NCI-H146 (cell line): ENCODE data around the gene LRRC45.

Experiments
- DNase-seq: peaks from one replicate; lab custom pipeline; 2025; lab: John Stamatoyannopoulos, UW

The LRRC45 gene

DNA sequence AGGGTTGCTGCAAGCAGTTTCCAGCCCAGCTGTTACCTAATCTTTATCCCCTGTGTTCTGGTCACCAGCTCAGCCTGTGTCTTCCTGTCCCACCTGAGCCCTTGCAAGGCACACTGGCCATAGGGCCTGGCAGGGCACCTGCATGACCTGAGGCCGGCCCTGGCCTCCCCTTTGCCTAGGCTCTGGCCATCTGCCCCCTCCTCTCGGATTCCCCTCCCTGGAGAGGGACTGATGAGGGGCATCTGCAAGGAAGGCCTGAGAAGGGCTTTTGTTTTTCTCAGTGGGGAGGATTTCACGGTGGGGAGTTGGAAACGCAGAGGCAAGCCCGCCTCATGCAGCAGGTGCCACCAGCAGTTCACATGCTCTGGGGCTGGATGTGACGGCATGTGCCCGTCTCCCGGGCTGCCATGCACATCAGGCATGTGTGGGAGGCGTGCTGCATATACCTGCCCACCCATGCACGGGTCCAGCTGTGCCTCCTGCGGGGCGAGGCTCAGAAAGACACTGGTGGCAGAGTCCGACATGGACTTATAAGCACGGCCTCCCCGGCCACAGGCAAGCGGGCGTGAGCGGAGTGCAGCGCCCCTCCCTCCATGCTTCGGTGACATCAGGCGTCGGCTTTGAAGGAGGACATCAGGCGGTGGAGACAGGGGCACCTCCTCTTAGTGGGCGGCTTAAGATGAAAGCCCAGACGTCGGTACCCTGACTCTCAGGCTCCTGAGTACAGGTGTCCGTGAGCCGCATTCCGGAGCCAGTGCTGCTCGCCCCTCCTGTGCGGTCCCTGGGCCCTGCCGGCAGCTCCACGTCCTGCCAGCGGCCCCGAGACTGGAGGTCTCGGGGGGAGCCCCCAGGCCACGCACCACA is 29.1 kb upstream of the LRRC45 start:
- peak; percentile 34 for DNase-seq

GRCh38 chr17:81994593-81995462 is 28.3 kb upstream of the LRRC45 start:
- no peak for DNase-seq

- DNase-seq, result no peak
These were observed 27.5 kb upstream of the LRRC45 start for GRCh38 chr17:81995463-81996231.

- no peak for DNase-seq
These were observed 26.8 kb upstream of the LRRC45 start for GRCh38 chr17:81996232-81996756.

DNA sequence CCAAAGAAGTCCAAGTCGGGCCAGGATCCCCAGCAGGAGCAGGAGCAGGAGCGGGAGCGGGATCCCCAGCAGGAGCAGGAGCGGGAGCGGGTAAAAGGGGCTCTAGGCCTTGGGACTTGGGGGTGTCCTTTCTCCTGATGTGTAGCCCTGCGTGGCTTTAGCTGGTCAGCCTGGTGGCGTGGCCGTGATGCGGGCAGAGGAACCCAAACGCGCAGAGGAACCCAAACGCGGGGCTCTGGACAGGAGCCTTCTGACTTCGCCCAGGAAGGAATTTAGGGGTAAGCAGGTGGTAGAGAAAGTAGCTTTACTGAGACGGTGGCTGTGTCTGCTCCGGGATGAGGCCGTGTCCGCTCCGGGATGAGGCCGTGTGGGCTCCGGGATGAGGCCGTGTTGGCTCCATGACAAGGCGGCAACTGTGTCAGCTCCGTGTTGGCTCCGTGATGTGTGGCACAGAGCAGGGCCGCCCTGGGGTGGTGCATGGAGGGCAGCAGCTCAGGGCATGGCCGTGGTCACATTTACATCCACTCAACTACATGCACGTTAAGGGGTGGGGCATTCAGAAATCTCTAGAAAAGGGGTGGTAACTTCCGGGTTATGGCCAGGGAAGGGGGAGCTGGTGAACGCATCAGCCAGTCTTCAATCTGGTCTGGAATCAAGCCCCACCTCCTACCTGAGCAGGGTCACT is 26.2 kb upstream of the LRRC45 start:
- DNase-seq, result no peak

DNA sequence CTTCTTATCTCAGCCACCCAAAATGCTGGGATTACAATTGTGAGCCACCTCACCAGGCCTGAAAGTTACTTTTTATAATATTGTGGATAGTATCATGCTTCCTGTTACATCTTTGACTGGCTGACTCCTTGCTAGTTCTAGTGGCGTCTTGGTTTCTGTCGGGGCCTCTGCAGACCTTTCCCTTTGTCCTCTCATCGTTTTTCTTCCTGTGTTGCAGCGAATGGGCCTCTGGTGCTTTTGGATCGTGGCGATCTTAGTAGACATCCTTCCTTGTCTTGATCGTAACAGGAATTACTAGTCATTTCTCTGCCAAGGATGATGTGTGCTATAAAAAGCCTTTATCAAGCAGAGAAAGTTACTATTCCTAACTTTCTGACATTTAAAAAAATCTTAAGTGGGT is 24.9 kb upstream of the LRRC45 start:
- DNase-seq, result no peak

DNA sequence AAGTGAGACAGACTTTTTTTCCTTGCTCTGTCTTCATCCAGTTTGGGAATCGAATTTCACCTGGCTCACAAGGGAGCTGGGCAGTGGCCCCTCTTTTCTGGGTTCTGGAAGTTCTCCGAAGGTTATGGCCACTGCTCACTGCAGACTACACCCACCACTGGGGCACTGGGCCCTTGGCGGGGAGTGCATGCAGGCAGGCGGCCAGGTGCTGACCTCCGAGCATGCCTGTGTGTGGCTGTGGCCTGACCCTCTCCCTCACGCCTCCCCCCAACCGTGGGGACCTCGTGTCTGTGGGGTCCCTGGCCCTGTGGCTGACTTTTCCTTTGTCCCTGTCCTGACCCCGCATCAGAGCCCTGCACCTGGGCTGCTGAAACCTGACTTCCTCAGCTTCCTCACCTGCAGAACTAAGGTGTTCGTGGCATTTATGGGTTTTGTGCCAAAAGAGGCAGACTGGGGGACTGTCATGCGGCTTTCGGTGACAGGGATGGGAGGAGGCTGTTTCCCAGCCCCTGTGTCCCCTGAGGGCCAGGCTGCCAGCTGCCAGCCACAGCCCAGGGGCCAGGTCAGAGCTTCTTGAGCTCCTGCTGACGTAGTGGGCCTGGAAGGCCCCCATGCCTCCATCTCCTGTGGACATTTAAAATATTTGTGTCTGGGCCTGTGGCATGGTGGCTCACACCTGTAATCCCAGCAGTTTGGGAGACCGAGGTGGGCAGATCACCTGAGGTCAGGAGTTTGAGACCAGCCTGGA is 24.2 kb upstream of the LRRC45 start:
- DNase-seq, result no peak

DNA sequence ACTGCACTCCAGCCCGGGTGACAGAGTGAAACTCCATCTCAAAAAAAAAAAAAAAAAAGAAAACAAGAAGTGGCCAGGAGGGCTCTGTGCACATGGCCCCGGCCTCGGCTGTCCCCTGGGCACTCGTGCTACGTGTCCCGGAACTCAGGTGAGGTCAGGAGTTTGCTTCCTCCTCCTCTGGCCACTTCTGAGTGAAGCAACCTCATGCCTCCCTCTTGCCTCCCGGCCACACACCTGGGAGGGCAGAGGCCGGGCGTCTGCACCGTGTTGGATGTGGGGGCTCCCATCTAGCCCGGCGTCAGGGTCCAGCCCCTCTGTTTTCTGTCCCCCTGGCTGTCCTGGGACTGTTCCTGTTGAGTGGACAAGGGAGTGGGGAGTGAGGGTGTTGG is 23.5 kb upstream of the LRRC45 start:
- no peak for DNase-seq

GRCh38 chr17:81999976-82000802 is 22.9 kb upstream of the LRRC45 start:
- DNase-seq, result no peak

DNA sequence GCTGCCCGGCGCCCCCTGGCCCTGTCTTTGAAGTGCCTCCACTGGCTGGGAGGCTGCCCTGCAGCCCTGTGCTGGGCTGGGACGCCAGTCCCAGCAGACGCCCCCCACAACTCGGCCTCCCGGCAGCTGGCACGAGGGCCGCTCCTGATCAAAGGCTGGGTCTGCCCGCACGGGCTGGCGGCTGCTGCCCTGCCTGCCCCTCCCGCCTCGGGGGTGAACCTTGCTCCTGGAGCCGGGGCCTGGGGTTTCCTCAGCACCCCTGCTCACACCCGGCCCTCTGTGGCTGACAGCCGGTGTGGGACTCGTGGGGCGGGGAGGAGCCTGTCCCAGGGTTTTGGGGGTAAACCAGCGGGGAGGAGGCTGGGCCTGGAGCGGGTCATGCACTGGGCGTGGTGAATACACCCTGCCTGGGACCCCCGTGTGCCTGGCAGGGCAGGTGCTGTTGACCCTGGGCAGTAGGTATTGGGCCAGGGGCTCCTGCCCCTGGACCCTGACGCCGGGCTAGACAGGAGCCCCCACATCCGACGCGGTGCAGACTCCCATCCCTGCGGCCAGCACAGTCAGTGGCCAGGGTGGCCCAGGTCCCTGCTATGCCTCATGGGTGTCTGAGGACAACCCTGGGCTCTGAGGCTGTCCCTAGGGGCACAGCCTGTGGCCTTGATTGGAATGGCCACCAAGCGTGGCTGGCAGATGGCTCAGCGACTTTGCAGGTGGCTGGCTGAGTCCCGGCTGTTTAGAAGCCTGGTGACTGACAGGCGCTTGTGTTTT is 22.1 kb upstream of the LRRC45 start:
- no peak for DNase-seq

DNA sequence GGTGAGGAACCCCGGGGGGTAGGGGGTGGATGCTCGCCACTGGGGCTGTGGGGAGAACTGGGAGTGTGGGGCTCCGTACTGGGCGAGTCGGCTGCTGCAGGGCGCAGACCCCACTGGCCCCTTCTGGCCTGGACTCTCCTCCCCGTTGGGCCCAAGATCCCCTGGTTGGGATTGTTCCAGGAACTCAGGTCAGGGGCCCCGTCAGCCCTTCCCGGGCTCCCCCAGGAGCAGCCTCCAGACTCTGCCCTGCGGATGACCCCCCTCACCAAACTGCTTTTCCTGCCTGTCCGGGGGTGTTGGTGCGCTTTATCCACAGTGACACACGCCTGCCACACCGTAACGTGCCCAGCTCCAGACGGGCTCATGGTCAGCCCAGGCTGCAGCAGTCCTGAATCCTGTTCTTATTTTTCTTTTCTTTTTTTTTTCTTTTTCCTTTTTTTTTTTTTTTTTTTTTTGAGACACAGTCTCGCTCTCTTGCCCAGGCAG is 21.5 kb upstream of the LRRC45 start:
- no peak for DNase-seq

GRCh38 chr17:82003411-82004381 is 19.4 kb upstream of the LRRC45 start:
- DNase-seq, result no peak

DNA sequence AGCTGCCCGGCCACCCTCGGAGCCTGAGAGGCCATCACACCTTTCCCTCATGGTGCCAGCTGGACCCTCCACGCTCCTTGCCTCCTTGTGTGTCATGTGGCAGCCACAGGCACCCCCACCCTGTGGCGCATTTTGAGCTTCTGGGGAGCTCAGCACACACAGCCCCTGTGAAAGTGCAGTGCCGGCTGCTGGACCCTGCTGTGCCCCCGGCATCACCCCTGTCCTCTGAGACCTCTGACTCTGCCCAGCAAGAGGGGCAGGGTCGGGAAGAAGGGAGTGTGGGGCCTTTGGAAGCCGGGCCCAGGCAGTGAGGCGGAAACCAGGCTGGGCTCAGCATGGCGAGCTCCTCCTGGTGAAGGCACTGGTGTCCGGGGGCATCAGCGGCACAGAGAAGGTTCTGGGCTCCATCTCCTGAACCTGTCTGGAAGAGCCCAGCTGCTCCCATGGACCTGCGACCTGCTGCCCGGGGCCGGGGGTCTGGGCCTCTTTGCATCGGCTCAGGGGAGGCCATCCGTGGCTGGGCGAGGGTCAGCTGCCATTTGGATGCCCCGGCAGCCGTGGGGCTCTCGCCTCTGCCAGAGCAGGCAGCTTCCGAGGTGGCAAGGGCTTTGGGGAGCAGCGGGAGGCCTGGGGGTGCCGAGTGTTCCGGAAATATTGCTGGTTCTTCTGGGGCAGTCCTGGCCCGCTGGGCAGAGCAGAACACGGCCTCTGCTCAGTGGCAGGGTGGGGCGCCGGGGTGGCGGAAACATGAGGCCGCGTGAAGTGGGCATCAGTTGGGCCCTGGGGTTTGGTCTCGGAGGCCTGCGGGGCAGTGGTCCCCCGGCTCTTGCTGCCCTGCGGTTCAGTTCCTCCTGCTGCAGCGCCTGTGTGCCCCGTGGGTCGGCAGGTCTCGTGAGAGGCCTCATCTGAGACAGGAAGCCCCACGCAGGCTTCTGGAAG is 18.3 kb upstream of the LRRC45 start:
- no peak for DNase-seq

DNA sequence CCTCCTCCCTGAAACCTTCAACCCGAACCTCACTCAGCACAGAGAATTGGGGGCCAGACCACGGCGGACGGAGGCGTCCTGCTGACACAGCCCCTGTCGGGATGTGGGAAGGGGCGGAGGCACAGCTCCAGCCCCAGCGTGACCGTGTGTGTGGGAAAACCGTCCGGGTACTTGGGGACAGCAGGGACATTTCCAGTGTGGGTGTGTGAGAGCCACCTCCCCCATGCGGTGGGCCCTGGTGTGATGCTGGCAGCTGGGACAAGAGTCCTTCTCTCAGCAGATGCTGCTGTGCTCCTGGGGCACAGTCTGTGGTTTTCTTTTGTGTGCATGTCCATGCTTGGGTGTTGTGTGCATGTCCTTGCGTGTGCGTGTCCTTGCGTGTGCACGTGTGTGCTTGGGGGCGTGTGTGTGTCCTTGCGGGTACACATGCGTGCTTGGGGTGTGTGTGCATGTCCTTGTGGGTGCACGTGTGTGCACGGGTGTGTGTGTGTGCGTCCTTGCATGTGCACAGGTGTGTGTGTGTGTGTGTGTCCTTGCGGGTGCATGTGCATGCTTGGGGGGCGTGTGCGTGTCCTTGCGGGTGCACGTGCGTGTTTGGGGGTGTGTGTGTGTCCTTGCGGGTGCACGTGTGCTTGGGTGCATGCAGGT is 17.3 kb upstream of the LRRC45 start:
- no peak for DNase-seq

DNA sequence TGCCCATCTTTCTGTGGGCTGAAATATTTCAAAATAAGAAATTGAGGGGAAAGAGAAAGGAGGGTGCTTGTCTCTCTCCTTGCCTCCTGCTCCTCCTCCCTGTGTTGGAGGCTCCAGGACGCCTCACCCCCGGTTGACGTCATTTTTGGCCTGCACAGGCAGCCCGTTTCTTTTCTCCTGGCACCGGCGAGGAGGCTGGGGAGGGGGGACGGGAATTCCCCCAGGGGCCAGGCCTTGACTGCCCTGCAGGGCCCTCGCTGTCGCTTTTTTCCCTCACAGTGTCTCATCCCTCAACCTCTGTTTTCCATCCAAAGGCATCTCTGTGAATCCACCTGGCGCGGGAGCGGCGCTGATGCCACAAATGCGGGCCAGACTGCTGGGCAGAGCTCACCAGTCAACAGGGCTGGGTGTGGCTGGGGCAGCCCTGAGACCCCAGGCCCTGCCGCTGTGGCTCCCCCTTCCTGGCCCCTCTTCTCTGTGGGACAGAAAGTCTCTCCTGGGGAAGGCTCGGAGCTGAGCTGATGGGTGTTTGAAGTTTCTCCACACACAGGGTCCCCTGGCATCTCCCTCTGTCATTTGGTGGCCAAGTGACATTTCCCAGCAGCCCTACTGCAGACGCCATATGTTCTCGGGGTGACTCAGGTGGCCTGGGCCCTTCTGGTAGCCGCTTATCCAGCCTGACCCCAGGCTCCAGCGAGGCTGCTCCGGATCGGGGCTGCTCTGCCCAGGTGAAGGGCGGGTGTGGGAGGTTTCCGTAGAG is 16.5 kb upstream of the LRRC45 start:
- no peak for DNase-seq

GRCh38 chr17:82007228-82007494 is 15.9 kb upstream of the LRRC45 start:
- DNase-seq, result no peak
